Breast epithelium (tissue), 4 donors: ENCODE data around the gene RBM26. TPM values are rescaled to one million over a fixed set of nuclear protein-coding genes. Genes with fewer than 3 reads are reported as not detected.

Source experiments
- DNase-seq, 2 donors: peaks; one replicate each; pipeline ENCODE4 v3.0.0-alpha.2; 2019; ENCODE audit warnings: low spot score in 2 of 2
- H3K27ac ChIP-seq, 2 donors: fragments of 200-600 bp; sonication (generic) in 1 of 2; one replicate each; pipeline ENCODE4 v1.5.1; 2016 to 2019; ENCODE audit warnings: mild to moderate bottlenecking in 1 of 2
- H3K27me3 ChIP-seq, 2 donors: fragments of 200-600 bp; sonication (generic) in 1 of 2; one replicate each; pipeline versions ENCODE4 v1.5.1 to v1.6.0; 2017 to 2019; ENCODE audit warnings: control low read depth in 1 of 2, mild to moderate bottlenecking in 1 of 2
- H3K36me3 ChIP-seq: fragments of 200-600 bp; one replicate; pipeline ENCODE4 v1.5.1; 2019
- H3K4me1 ChIP-seq, 2 donors: fragments of 200-600 bp; sonication (generic); one replicate each; pipeline ENCODE4 v1.5.1; 2016 to 2019; ENCODE audit warnings: control low read depth in 1 of 2
- H3K4me3 ChIP-seq, 3 donors: fragments of 200-600 bp; sonication (generic); 1 replicate in 2 of 3; 2 replicates in 1 of 3; pipeline ENCODE4 v1.5.1; 2016 to 2019; ENCODE audit warnings: mild to moderate bottlenecking in 3 of 3, moderate library complexity in 2 of 3
- H3K9me3 ChIP-seq, 2 donors: fragments of 200-600 bp; sonication (generic) in 1 of 2; one replicate each; pipeline ENCODE4 v1.5.1; 2016 to 2019; ENCODE audit warnings: control low read depth in 1 of 2
- POLR2A ChIP-seq: fragments of 450-650 bp; IDR thresholded peaks from one replicate; pipeline ENCODE4 v1.6.1; 2016; ENCODE audit warnings: antibody characterized with exemption, mild to moderate bottlenecking, moderate library complexity
- POLR2AphosphoS5 ChIP-seq, 3 donors: sonication (generic); formaldehyde crosslinking; IDR thresholded peaks; one replicate each; pipeline ENCODE4 v1.6.1; 2017; ENCODE audit warnings: antibody characterized with exemption in 3 of 3
- intact Hi-C: fragments of 100-400 bp; cut with DNase I; formaldehyde crosslinking; loops from one replicate; pipeline ENCODE4 v1.15.1; 2023; ENCODE audit warnings: low total_unique reads
- total RNA-seq, 3 donors: library from RNA; depleted of rRNA; stranded (reverse); fragments of >200 nt; gene quantifications; one replicate each; pipeline ENCODE4 v1.1.0, GENCODE V29; 2016
- TF ChIP-seq, protein P1 (sequence below), 3 donors: fragments of 450-650 bp; IDR thresholded peaks; one replicate each; pipeline ENCODE4 v1.5.1; 2016 to 2017; ENCODE audit warnings: antibody characterized with exemption in 3 of 3, mild to moderate bottlenecking in 3 of 3, moderate library complexity in 3 of 3

RBM26 gene
- total RNA-seq, 3 donors from 2014 or later, result 31.7 to 70.1 (median 43.6) TPM

DNA sequence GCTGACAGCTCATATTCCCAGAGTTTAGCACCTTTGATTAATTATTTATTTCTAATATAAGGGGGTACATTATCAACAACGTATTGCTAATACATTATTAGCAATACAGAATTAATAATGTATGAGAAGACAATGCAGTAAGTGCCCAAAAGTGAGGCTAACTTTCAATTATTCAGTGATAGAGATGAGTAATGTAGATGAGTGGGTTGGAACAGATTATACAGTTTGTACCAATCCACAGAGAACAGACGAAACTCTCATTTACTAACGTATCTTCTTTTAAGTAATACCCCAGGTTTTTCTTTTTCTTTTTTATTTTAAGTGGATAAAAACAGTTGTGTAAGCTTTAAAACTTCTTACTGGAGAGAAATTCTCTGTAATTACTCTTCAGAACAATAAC, 36.7 kb upstream of the RBM26 start:
- H3K4me3 ChIP-seq, result no peak overlapping the region
- H3K36me3 ChIP-seq, result no peaks in the 10 kb centered on the region
- intact Hi-C loops, result no loop called here
- H3K27me3 ChIP-seq, result no peaks in the 10 kb centered on the region
- no peak overlapping the region for H3K27ac ChIP-seq
- no peaks in the 10 kb centered on the region for H3K4me1 ChIP-seq
- H3K9me3 ChIP-seq, result no peaks in the 10 kb centered on the region
- TF ChIP-seq, protein P1, sequence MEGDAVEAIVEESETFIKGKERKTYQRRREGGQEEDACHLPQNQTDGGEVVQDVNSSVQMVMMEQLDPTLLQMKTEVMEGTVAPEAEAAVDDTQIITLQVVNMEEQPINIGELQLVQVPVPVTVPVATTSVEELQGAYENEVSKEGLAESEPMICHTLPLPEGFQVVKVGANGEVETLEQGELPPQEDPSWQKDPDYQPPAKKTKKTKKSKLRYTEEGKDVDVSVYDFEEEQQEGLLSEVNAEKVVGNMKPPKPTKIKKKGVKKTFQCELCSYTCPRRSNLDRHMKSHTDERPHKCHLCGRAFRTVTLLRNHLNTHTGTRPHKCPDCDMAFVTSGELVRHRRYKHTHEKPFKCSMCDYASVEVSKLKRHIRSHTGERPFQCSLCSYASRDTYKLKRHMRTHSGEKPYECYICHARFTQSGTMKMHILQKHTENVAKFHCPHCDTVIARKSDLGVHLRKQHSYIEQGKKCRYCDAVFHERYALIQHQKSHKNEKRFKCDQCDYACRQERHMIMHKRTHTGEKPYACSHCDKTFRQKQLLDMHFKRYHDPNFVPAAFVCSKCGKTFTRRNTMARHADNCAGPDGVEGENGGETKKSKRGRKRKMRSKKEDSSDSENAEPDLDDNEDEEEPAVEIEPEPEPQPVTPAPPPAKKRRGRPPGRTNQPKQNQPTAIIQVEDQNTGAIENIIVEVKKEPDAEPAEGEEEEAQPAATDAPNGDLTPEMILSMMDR (IDR thresholded peaks at IDR 0.05), result no peak
- no peak for TF ChIP-seq POLR2AphosphoS5 (IDR thresholded peaks at IDR 0.05)
- no peak for TF ChIP-seq POLR2A
- no peak for DNase-seq

DNA sequence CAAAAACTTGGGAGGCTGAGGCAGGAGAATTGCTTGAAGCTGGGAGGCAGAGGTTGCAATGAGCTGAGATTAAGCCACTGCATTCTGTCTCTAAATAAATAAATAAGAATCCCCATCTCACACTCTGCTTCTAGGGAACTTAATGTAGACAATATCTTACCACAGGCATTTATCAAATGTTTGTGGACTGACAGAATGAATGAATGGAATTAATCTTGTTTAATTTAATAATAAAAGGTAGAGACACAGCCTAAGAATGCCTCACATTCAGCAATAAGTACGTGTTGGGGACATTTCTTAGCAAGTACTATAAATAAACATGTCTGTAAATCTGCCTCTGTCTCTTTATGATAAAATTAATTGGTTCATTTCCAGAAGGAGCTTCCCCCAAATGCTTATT, 36.2 kb upstream of the RBM26 start:
- no peak overlapping the region for H3K4me3 ChIP-seq
- intact Hi-C loops, result no loop called here
- H3K27me3 ChIP-seq, result no peaks in the 10 kb centered on the region
- DNase-seq, result no peak
- H3K4me1 ChIP-seq, result no peaks in the 10 kb centered on the region
- no peaks in the 10 kb centered on the region for H3K9me3 ChIP-seq
- TF ChIP-seq POLR2A (no peak), POLR2AphosphoS5 (IDR thresholded peaks at IDR 0.05) (no peak)
- TF ChIP-seq, protein P1 (IDR thresholded peaks at IDR 0.05), result no peak
- H3K36me3 ChIP-seq, result no peaks in the 10 kb centered on the region
- H3K27ac ChIP-seq, result no peak overlapping the region

DNA sequence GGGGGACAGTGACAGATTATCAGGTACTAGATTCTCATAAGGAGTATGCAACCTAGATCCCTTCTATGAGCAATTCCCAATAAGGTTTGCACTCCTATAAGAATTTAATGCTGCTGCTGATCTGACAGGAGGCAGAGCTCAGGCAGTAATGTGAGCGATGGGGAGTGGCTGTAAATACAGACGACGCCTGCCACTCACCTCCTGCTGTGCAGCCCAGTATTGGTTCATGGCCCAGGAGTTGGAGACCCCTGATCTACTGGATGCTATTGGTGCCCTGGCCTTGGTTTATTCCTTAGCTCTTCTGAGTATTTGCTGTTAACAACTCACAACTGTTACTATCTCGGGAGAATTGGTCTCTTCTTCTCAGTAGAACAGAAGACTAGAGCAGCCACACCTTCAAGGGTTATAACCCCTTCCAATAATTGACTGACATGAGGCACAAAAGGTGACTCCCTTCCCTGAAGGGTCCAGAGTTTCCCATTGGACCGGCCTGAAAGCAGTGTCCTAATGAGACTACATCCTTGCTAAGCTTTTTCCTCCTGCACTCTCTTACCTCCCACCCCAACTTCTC, 35.0 kb upstream of the RBM26 start:
- H3K27ac ChIP-seq, result no peak overlapping the region
- no peaks in the 10 kb centered on the region for H3K27me3 ChIP-seq
- no peaks in the 10 kb centered on the region for H3K4me1 ChIP-seq
- H3K4me3 ChIP-seq, result no peak overlapping the region
- no peak for TF ChIP-seq POLR2AphosphoS5 (IDR thresholded peaks at IDR 0.05)
- TF ChIP-seq, protein P1 (IDR thresholded peaks at IDR 0.05), result no peak
- no peak for TF ChIP-seq POLR2A
- no peaks in the 10 kb centered on the region for H3K9me3 ChIP-seq
- intact Hi-C loops, result no loop called here
- no peak for DNase-seq
- no peaks in the 10 kb centered on the region for H3K36me3 ChIP-seq

DNA sequence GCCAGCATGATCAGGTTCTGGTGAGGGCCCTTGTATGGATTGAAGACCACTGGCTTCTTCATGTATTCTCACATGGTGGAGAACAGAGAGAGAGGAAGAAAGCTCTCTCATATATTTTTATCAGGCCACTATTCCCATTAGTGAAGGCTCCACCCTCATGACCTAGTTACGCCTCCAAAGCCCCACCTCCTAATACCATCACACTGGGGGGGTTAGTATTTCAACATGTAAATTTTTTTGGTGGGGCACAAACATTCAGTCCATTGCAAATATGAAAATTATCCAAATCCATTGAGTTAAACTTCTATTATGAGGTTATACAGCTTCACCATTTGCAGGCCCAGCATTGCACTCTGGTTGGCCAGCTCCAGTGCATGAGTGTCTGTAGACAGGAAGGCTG, 33.2 kb upstream of the RBM26 start:
- H3K9me3 ChIP-seq, result no peaks in the 10 kb centered on the region
- no peak for TF ChIP-seq POLR2A
- TF ChIP-seq, protein P1 (IDR thresholded peaks at IDR 0.05), result no peak
- no peaks in the 10 kb centered on the region for H3K27me3 ChIP-seq
- H3K4me1 ChIP-seq, result no peaks in the 10 kb centered on the region
- DNase-seq, result no peak
- intact Hi-C loops, result no loop called here
- H3K4me3 ChIP-seq, result no peak overlapping the region
- no peak overlapping the region for H3K27ac ChIP-seq
- H3K36me3 ChIP-seq, result no peaks in the 10 kb centered on the region

DNA sequence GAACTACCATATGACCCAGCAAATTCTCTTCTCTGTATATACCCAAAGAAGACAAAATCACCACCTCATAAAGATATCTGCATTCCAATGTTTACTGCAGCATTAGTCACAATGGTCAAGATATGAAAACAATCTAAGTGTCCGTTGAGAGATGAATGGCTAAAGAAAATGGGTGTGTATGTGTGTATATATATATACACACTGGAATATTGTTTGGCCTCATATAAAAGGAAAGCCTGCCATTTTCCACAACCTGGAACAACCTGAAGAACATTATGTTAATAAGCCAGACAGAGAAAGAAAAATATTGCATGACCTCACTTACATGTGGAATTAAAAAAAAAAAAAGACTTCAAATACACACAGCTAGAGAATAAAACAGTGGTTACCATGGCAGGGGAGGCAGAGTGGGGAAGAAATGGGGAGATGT, 29.5 kb upstream of the RBM26 start:
- Histone ChIP-seq H3K9me3 (no peaks in the 10 kb centered on the region), H3K4me3 (no peak overlapping the region), H3K4me1 (no peaks in the 10 kb centered on the region), H3K27me3 (no peaks in the 10 kb centered on the region), H3K36me3 (no peaks in the 10 kb centered on the region), H3K27ac (no peak overlapping the region)
- DNase-seq, result no peak
- TF ChIP-seq, protein P1 (IDR thresholded peaks at IDR 0.05), result no peak
- TF ChIP-seq POLR2AphosphoS5 (IDR thresholded peaks at IDR 0.05) (no peak), POLR2A (no peak)
- intact Hi-C loops, result no loop called here
